Peyer's patch (tissue), 4 donors: ENCODE measurements around the gene TMEM139. TPM values are rescaled to one million over a fixed set of nuclear protein-coding genes. Genes with fewer than 3 reads are reported as not detected.

Experiments
- DNase-seq, 3 donors: peaks; one replicate each; pipeline ENCODE4 v3.0.0-alpha.2; 2017 to 2019
- H3K27ac ChIP-seq, 4 donors: fragments of 200-600 bp; sonication (generic); one replicate each; pipeline ENCODE4 v1.5.1; 2016 to 2019
- H3K27me3 ChIP-seq, 2 donors: fragments of 200-600 bp; sonication (generic); one replicate each; pipeline ENCODE4 v1.5.1; 2019
- H3K36me3 ChIP-seq, 3 donors: fragments of 200-600 bp; sonication (generic); one replicate each; pipeline ENCODE4 v1.5.1; 2016 to 2019
- H3K4me1 ChIP-seq, 4 donors: fragments of 200-600 bp; sonication (generic); one replicate each; pipeline ENCODE4 v1.5.1; 2016 to 2019
- H3K4me3 ChIP-seq, 4 donors: fragments of 200-600 bp; sonication (generic); 1 replicate in 3 of 4; 2 replicates in 1 of 4; pipeline ENCODE4 v1.5.1; 2016 to 2019; ENCODE audit warnings: mild to moderate bottlenecking in 1 of 4
- H3K9me3 ChIP-seq, 4 donors: fragments of 200-600 bp; sonication (generic); one replicate each; pipeline ENCODE4 v1.5.1; 2016 to 2019; ENCODE audit warnings: mild to moderate bottlenecking in 1 of 4
- CTCF ChIP-seq, 6 experiments: fragments of 450-650 bp in 4 of 6; fragments of 200-600 bp in 2 of 6; sonication (generic) in 1 of 6; IDR thresholded peaks; one replicate each; pipeline ENCODE4 v1.5.1; 2017 to 2019; ENCODE audit warnings: antibody characterized with exemption in 6 of 6, mild to moderate bottlenecking in 3 of 6, moderate library complexity in 1 of 6
- POLR2A ChIP-seq, 2 donors: fragments of 450-650 bp; IDR thresholded peaks; one replicate each; pipeline ENCODE4 v1.5.1; 2017; ENCODE audit warnings: antibody characterized with exemption in 2 of 2, mild to moderate bottlenecking in 2 of 2, moderate library complexity in 2 of 2
- total RNA-seq, 4 donors: library from RNA; depleted of rRNA; stranded (reverse); fragments of >200 nt; gene quantifications; one replicate each; pipeline ENCODE4 v1.1.0, GENCODE V29; 2016

Gene TMEM139
- total RNA-seq, 4 donors from 2014 or later: 54.5 to 162 (median 130) TPM

GRCh38 chr7:143244321-143244720, 40.4 kb upstream of the TMEM139 start:
- Histone ChIP-seq H3K27me3 (no peaks in the 10 kb centered on the region), H3K27ac (peak overlapping the region in 2 of 4 donors; percentile 40 to 70), H3K36me3 (no peaks in the 10 kb centered on the region), H3K9me3 (no peaks in the 10 kb centered on the region), H3K4me1 (peaks cover 0 to 47% (median 0%) of the 10 kb centered on the region in 4 donors), H3K4me3 (no peak overlapping the region)
- DNase-seq: no peak
- TF ChIP-seq POLR2A (IDR thresholded peaks at IDR 0.05) (no peak), CTCF (IDR thresholded peaks at IDR 0.05) (no peak)

- DNase-seq: no peak
- peaks cover 0 to 47% (median 0%) of the 10 kb centered on the region in 4 donors for H3K4me1 ChIP-seq
- H3K9me3 ChIP-seq: no peaks in the 10 kb centered on the region
- peak overlapping the region in 3 of 4 donors; percentile 29 to 77 (median 64) for H3K27ac ChIP-seq
- no peak overlapping the region for H3K4me3 ChIP-seq
- TF ChIP-seq CTCF (IDR thresholded peaks at IDR 0.05): no peak
- H3K27me3 ChIP-seq: no peaks in the 10 kb centered on the region
- no peaks in the 10 kb centered on the region for H3K36me3 ChIP-seq
Measured at GRCh38 chr7:143245123-143245522, 39.6 kb upstream of the TMEM139 start.

- no peaks in the 10 kb centered on the region for H3K9me3 ChIP-seq
- H3K36me3 ChIP-seq: no peaks in the 10 kb centered on the region
- no peak for TF ChIP-seq POLR2A (IDR thresholded peaks at IDR 0.05)
- no peak overlapping the region for H3K4me3 ChIP-seq
- peaks cover 0 to 43% (median 3%) of the 10 kb centered on the region in 4 donors for H3K4me1 ChIP-seq
- DNase-seq: no peak
- H3K27me3 ChIP-seq: no peaks in the 10 kb centered on the region
- no peak overlapping the region for H3K27ac ChIP-seq
Measured at GRCh38 chr7:143247372-143247771, 37.4 kb upstream of the TMEM139 start.

- H3K9me3 ChIP-seq: no peaks in the 10 kb centered on the region
- H3K27me3 ChIP-seq: no peaks in the 10 kb centered on the region
- TF ChIP-seq POLR2A (IDR thresholded peaks at IDR 0.05): no peak
- H3K36me3 ChIP-seq: no peaks in the 10 kb centered on the region
- H3K4me1 ChIP-seq: peaks cover 0 to 35% (median 3%) of the 10 kb centered on the region in 4 donors
- peak overlapping the region in 2 of 4 donors; percentile 36 to 55 for H3K27ac ChIP-seq
- H3K4me3 ChIP-seq: no peak overlapping the region
- peak in 2 of 3 donors; percentile 63 to 81 for DNase-seq
Measured at GRCh38 chr7:143248761-143249354, 35.9 kb upstream of the TMEM139 start.

- DNase-seq: no peak
- no peaks in the 10 kb centered on the region for H3K36me3 ChIP-seq
- no peak for TF ChIP-seq POLR2A (IDR thresholded peaks at IDR 0.05)
- TF ChIP-seq CTCF (IDR thresholded peaks at IDR 0.05): no peak
- H3K9me3 ChIP-seq: no peaks in the 10 kb centered on the region
- peak overlapping the region in 1 of 4 donors; percentile 10 for H3K27ac ChIP-seq
- peaks cover 0 to 23% (median 3%) of the 10 kb centered on the region in 4 donors for H3K4me1 ChIP-seq
- no peak overlapping the region for H3K4me3 ChIP-seq
- H3K27me3 ChIP-seq: no peaks in the 10 kb centered on the region
Measured at GRCh38 chr7:143250199-143250598, 34.6 kb upstream of the TMEM139 start.

- TF ChIP-seq POLR2A (IDR thresholded peaks at IDR 0.05) (no peak), CTCF (IDR thresholded peaks at IDR 0.05) (no peak)
- Histone ChIP-seq H3K4me1 (peaks cover 0 to 17% (median 3%) of the 10 kb centered on the region in 4 donors), H3K4me3 (no peak overlapping the region), H3K9me3 (no peaks in the 10 kb centered on the region), H3K36me3 (no peaks in the 10 kb centered on the region), H3K27ac (peak overlapping the region in 1 of 4 donors; percentile 10), H3K27me3 (no peaks in the 10 kb centered on the region)
- no peak for DNase-seq
Measured at GRCh38 chr7:143250822-143251221, 33.9 kb upstream of the TMEM139 start.
